GM23248 (cell line): ENCODE results near the gene C6orf120.

Experiments used
- EZH2 ChIP-seq: fragments of 200-600 bp; sonication (generic); IDR thresholded peaks from 2 replicates; pipeline ENCODE4 v1.6.1; 2018; ENCODE audit warnings: antibody characterized with exemption, mild to moderate bottlenecking; ENCODE audit not compliant: insufficient read depth, poor library complexity, severe bottlenecking
- EZH2phosphoT487 ChIP-seq: fragments of 200-600 bp; sonication (generic); IDR thresholded peaks from 2 replicates; pipeline ENCODE4 v1.6.1; 2018; ENCODE audit warnings: antibody characterized with exemption, moderate library complexity, mild to moderate bottlenecking, low read depth; ENCODE audit not compliant: insufficient read depth

DNA sequence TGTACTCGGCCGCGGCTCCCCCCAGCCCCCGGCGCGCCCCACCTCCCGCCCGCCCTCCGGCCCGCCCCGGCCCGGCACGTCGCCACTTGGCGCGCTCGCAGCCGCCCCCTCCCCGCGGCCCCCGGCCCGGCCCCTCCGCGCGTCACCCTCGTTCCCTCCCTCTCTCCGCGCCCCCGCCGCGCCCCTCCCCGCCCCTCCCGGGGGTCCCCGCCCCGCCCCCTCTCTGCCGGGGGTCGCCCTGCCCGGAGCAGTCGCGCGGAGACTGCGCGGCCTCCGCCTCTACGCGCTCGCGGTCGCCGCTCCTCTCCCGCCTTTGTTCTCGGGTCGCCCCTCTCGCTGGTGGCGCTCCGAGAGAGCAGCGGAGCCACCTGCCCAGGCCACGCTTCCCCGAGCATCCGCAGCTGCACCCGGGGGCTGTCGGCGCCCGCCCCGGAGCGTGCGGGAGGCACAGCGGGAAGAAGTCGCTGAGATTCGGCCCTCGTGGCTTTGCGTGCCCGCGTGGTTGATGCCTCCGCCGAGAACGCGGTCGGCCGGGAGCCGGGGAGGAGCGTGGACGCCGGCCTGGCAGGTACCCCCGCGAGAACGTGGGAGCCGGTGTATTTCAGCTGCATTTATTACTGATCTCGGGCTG lies 22.7 kb downstream of the C6orf120 start, which contains the start of gene PHF10:
- TF ChIP-seq EZH2phosphoT487 (no peak), EZH2 (no peak)
